ENCODE data around the gene AFDN. TPM values are rescaled to one million over a fixed set of nuclear protein-coding genes. Genes with fewer than 3 reads are reported as not detected.

AFDN gene
- 11.9 and 13.8 TPM in 2 replicates for total RNA-seq (2014; rRNA removed; shearing (Covaris generic))

GRCh38 chr6:167826896-167827582, at the start of gene AFDN:
Gene AFDN, plus strand, starts transcription at chr6:167826911. Its CDS starts 222 bp downstream, at chr6:167827133.
- no peak for DNase-seq (ENCODE audit: low spot score)
- in situ Hi-C loops (cut with HindIII; ENCODE audit: low sequenced_read_pairs) = no loop called here

- no peak for DNase-seq (ENCODE audit: low spot score)
- in situ Hi-C loops (cut with HindIII; ENCODE audit: low sequenced_read_pairs) = no loop called here
These were observed 48.1 kb upstream of the AFDN start for GRCh38 chr6:167778497-167779128.

- in situ Hi-C loops (cut with HindIII; ENCODE audit: low sequenced_read_pairs) = no loop called here
- no peak for DNase-seq (ENCODE audit: low spot score)
These were observed 47.4 kb upstream of the AFDN start for GRCh38 chr6:167779129-167779992.

GRCh38 chr6:167779993-167780655, 46.6 kb upstream of the AFDN start:
- no peak for DNase-seq (ENCODE audit: low spot score)
- in situ Hi-C loops (cut with HindIII; ENCODE audit: low sequenced_read_pairs) = no loop called here

GRCh38 chr6:167781066-167781767, 45.5 kb upstream of the AFDN start:
- in situ Hi-C loops (cut with HindIII; ENCODE audit: low sequenced_read_pairs) = no loop called here

GRCh38 chr6:167781868-167782267, 44.8 kb upstream of the AFDN start:
- in situ Hi-C loops (cut with HindIII; ENCODE audit: low sequenced_read_pairs) = no loop called here

More at GRCh38 chr6:167781066-167781767, 45.5 kb upstream of the AFDN start:
- no peak for DNase-seq (ENCODE audit: low spot score)

GRCh38 chr6:167782698-167783517, 43.8 kb upstream of the AFDN start:
- in situ Hi-C loops (cut with HindIII; ENCODE audit: low sequenced_read_pairs) = no loop called here
- no peak for DNase-seq (ENCODE audit: low spot score)

More at GRCh38 chr6:167781868-167782267, 44.8 kb upstream of the AFDN start:
- DNase-seq (ENCODE audit: low spot score) = no peak

- DNase-seq (ENCODE audit: low spot score) = no peak
- in situ Hi-C loops (cut with HindIII; ENCODE audit: low sequenced_read_pairs) = no loop called here
These were observed 39.6 kb upstream of the AFDN start for GRCh38 chr6:167786853-167787675.

GRCh38 chr6:167787896-167788562, 38.7 kb upstream of the AFDN start:
- no peak for DNase-seq (ENCODE audit: low spot score)
- in situ Hi-C loops (cut with HindIII; ENCODE audit: low sequenced_read_pairs) = no loop called here

GRCh38 chr6:167788563-167788903, 38.2 kb upstream of the AFDN start:
- in situ Hi-C loops (cut with HindIII; ENCODE audit: low sequenced_read_pairs) = no loop called here
- DNase-seq (ENCODE audit: low spot score) = no peak

GRCh38 chr6:167789358-167789757, 37.4 kb upstream of the AFDN start:
- in situ Hi-C loops (cut with HindIII; ENCODE audit: low sequenced_read_pairs) = no loop called here

GRCh38 chr6:167791091-167791779, 35.5 kb upstream of the AFDN start:
- DNase-seq (ENCODE audit: low spot score) = no peak
- in situ Hi-C loops (cut with HindIII; ENCODE audit: low sequenced_read_pairs) = no loop called here

More at GRCh38 chr6:167789358-167789757, 37.4 kb upstream of the AFDN start:
- no peak for DNase-seq (ENCODE audit: low spot score)

- in situ Hi-C loops (cut with HindIII; ENCODE audit: low sequenced_read_pairs) = no loop called here
These were observed 34.8 kb upstream of the AFDN start for GRCh38 chr6:167791780-167792478.

GRCh38 chr6:167793421-167793820, 33.3 kb upstream of the AFDN start:
- in situ Hi-C loops (cut with HindIII; ENCODE audit: low sequenced_read_pairs) = no loop called here
- DNase-seq (ENCODE audit: low spot score) = no peak

More at GRCh38 chr6:167791780-167792478, 34.8 kb upstream of the AFDN start:
- no peak for DNase-seq (ENCODE audit: low spot score)

Data from G401 (cell line).